Measurements from ENCODE around the gene PCDH15. TPM values are rescaled to one million over a fixed set of nuclear protein-coding genes. Genes with fewer than 3 reads are reported as not detected.
"Not testable (repeated sequence)": the region's sequence is repeated elsewhere in the genome, so short reads cannot be mapped to it uniquely, and the experiment has no call there.

PCDH15 gene
- total RNA-seq, 1 donor from 2014 or later, result not detected

DNA sequence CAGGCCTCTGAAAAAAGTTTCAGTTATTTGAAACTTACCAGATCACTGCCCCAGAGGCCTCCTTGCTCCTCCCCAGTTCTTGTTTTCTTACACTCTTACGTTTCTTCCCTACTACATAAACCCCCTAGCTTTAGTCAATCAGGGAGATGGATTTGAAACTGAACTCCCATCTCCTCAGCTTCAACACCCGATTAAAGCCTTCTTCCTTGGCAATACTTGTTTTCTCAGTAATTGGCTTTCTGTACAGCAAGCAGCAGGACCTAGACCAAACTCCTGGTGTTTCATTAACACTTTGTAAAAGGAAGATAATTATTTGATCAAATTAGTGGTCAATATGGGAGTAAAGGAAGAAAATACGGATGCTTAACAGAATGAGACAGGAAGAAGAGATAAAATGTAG is 870.4 kb downstream of the PCDH15 start:
- Mint-ChIP-seq H3K36me3 (ENCODE audit: low read depth, unreplicated experiment) (no peaks in the 10 kb centered on the region), H3K27ac (ENCODE audit: unreplicated experiment) (no peak overlapping the region), H3K9me3 (ENCODE audit: unreplicated experiment) (peaks cover 2% of the 10 kb centered on the region), H3K4me1 (ENCODE audit: low read depth, unreplicated experiment) (no peaks in the 10 kb centered on the region), H3K27me3 (ENCODE audit: low read depth, unreplicated experiment) (no peaks in the 10 kb centered on the region), H3K4me3 (ENCODE audit: unreplicated experiment) (no peak overlapping the region)
- no peaks in the 10 kb centered on the region for H3K27me3 ChIP-seq (ENCODE audit: insufficient read depth, low read length)
- H3K36me3 ChIP-seq (ENCODE audit: insufficient read depth, low read length), result no peaks in the 10 kb centered on the region
- H3K79me2 ChIP-seq (ENCODE audit: insufficient read depth, low read length), result no peaks in the 10 kb centered on the region
- no peak for DNase-seq (ENCODE audit: low read depth)
- no peak overlapping the region for H3K27ac ChIP-seq (ENCODE audit: low read depth, low read length)
- no peak overlapping the region for H2AFZ ChIP-seq (ENCODE audit: low read depth, low read length)
- H3K9me3 ChIP-seq (ENCODE audit: insufficient read depth, low read depth, low read length), result peaks cover 3% of the 10 kb centered on the region
- FAIRE-seq, result no peak
- H3K4me1 ChIP-seq (ENCODE audit: insufficient read depth, low read length), result no peaks in the 10 kb centered on the region
- no peak overlapping the region for H3K4me2 ChIP-seq (ENCODE audit: low read length)
- no peak overlapping the region for H3K4me3 ChIP-seq (ENCODE audit: insufficient read depth, low read depth, low read length)
- no peak overlapping the region for H3K9ac ChIP-seq (ENCODE audit: low read length)
- no peaks in the 10 kb centered on the region for H4K20me1 ChIP-seq (ENCODE audit: insufficient read depth, low read length)
- TF ChIP-seq, protein P1, sequence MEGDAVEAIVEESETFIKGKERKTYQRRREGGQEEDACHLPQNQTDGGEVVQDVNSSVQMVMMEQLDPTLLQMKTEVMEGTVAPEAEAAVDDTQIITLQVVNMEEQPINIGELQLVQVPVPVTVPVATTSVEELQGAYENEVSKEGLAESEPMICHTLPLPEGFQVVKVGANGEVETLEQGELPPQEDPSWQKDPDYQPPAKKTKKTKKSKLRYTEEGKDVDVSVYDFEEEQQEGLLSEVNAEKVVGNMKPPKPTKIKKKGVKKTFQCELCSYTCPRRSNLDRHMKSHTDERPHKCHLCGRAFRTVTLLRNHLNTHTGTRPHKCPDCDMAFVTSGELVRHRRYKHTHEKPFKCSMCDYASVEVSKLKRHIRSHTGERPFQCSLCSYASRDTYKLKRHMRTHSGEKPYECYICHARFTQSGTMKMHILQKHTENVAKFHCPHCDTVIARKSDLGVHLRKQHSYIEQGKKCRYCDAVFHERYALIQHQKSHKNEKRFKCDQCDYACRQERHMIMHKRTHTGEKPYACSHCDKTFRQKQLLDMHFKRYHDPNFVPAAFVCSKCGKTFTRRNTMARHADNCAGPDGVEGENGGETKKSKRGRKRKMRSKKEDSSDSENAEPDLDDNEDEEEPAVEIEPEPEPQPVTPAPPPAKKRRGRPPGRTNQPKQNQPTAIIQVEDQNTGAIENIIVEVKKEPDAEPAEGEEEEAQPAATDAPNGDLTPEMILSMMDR (IDR thresholded peaks at IDR 0.05; ENCODE audit: insufficient read depth, low read depth, low read length), result no peak
- no peak for TF ChIP-seq EZH2 (IDR thresholded peaks at IDR 0.05; ENCODE audit: insufficient read depth, low read length)

DNA sequence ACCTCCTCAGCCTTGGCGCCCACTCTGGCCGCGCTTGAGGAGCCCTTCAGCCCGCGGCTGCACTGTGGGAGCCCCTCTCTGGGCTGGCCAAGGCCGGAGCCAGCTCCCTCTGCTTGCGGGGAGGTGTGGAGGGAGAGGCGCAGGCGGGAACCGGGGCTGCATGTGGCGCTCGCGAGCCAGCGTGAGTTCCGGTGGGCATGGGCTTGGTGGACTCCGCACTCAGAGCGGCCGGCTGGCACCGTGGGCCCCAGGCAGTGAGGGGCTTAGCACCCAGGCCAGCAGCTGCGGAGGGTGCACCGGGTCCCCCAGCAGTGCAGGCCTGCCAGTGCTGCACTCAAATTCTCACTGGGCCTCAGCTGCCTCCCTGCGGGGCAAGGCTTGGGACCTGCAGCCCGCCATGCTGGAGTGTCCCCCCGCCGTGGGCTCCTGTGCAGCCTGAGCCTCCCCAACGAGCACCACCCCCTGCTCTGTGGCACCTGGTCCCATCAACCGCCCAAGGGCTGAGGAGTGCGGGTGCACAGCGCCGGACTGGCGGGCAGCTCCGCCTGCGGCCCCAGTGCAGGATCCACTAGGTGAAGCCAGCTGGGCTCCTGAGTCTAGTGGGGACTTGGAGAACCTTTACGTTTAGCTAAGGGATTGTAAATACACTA is 876.9 kb downstream of the PCDH15 start:
- H3K4me2 ChIP-seq (ENCODE audit: low read length); H3K27me3 Mint-ChIP-seq (ENCODE audit: low read depth, unreplicated experiment); H2AFZ ChIP-seq (ENCODE audit: low read depth, low read length); H3K27me3 ChIP-seq (ENCODE audit: insufficient read depth, low read length); H3K4me3 ChIP-seq (ENCODE audit: insufficient read depth, low read depth, low read length); H3K9ac ChIP-seq (ENCODE audit: low read length); H3K4me3 Mint-ChIP-seq (ENCODE audit: unreplicated experiment); DNase-seq (ENCODE audit: low read depth); H3K4me1 Mint-ChIP-seq (ENCODE audit: low read depth, unreplicated experiment); H3K36me3 ChIP-seq (ENCODE audit: insufficient read depth, low read length); H3K36me3 Mint-ChIP-seq (ENCODE audit: low read depth, unreplicated experiment); H3K9me3 ChIP-seq (ENCODE audit: insufficient read depth, low read depth, low read length); H3K79me2 ChIP-seq (ENCODE audit: insufficient read depth, low read length); H3K27ac Mint-ChIP-seq (ENCODE audit: unreplicated experiment); H3K9me3 Mint-ChIP-seq (ENCODE audit: unreplicated experiment); H3K27ac ChIP-seq (ENCODE audit: low read depth, low read length); FAIRE-seq; H4K20me1 ChIP-seq (ENCODE audit: insufficient read depth, low read length); H3K4me1 ChIP-seq (ENCODE audit: insufficient read depth, low read length): not testable (repeated sequence)

DNA sequence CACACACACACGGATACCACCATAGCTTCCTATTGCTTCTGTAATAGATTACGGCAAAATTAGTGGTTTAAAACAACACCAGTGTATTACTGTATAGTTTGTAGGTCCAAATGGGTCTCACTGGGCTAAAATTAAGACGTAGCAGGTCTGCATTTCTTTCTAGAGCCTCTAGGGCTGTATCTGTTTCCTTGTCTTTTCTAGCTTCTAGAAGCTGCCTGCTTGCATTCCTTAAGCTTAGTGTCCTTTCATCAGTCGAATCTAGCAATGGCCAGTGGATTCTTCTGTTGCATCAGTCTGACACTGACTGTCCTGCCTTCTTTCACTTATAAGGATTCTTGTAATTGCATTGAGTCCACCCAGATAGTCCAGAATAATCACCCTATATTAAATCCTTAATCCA is 882.3 kb downstream of the PCDH15 start:
- H4K20me1 ChIP-seq (ENCODE audit: insufficient read depth, low read length), result no peaks in the 10 kb centered on the region
- H3K9me3 ChIP-seq (ENCODE audit: insufficient read depth, low read depth, low read length), result no peaks in the 10 kb centered on the region
- no peak overlapping the region for H3K4me3 ChIP-seq (ENCODE audit: insufficient read depth, low read depth, low read length)
- no peak overlapping the region for H3K27ac ChIP-seq (ENCODE audit: low read depth, low read length)
- H3K4me1 ChIP-seq (ENCODE audit: insufficient read depth, low read length), result no peaks in the 10 kb centered on the region
- peaks cover under 1% of the 10 kb centered on the region for H3K36me3 Mint-ChIP-seq (ENCODE audit: low read depth, unreplicated experiment)
- H3K79me2 ChIP-seq (ENCODE audit: insufficient read depth, low read length), result no peaks in the 10 kb centered on the region
- DNase-seq (ENCODE audit: low read depth) (no peak), FAIRE-seq (no peak)
- H3K4me3 Mint-ChIP-seq (ENCODE audit: unreplicated experiment), result no peak overlapping the region
- no peaks in the 10 kb centered on the region for H3K27me3 ChIP-seq (ENCODE audit: insufficient read depth, low read length)
- TF ChIP-seq EZH2 (IDR thresholded peaks at IDR 0.05; ENCODE audit: insufficient read depth, low read length), result no peak
- TF ChIP-seq, protein P1 (IDR thresholded peaks at IDR 0.05; ENCODE audit: insufficient read depth, low read depth, low read length), result no peak
- H2AFZ ChIP-seq (ENCODE audit: low read depth, low read length), result no peak overlapping the region
- peaks cover 7% of the 10 kb centered on the region for H3K9me3 Mint-ChIP-seq (ENCODE audit: unreplicated experiment)
- no peaks in the 10 kb centered on the region for H3K36me3 ChIP-seq (ENCODE audit: insufficient read depth, low read length)
- no peaks in the 10 kb centered on the region for H3K4me1 Mint-ChIP-seq (ENCODE audit: low read depth, unreplicated experiment)
- H3K27me3 Mint-ChIP-seq (ENCODE audit: low read depth, unreplicated experiment), result no peaks in the 10 kb centered on the region
- no peak overlapping the region for H3K4me2 ChIP-seq (ENCODE audit: low read length)
- H3K9ac ChIP-seq (ENCODE audit: low read length), result no peak overlapping the region
- H3K27ac Mint-ChIP-seq (ENCODE audit: unreplicated experiment), result no peak overlapping the region
